Prostate gland (tissue), 2 donors: ENCODE measurements around the gene INSR. TPM values are rescaled to one million over a fixed set of nuclear protein-coding genes. Genes with fewer than 3 reads are reported as not detected.

Experiments
- DNase-seq: peaks from one replicate; pipeline ENCODE4 v3.0.0-alpha.2; 2019; ENCODE audit warnings: low spot score
- H3K27ac ChIP-seq, 2 donors: fragments of 200-600 bp; sonication (generic); 2 replicates each; pipeline ENCODE4 v1.5.1; 2017 to 2019
- H3K27me3 ChIP-seq: fragments of 200-600 bp; sonication (generic); replicated peaks from 2 replicates; pipeline ENCODE4 v1.5.1; 2019; ENCODE audit not compliant: insufficient read depth
- H3K36me3 ChIP-seq, 2 donors: fragments of 200-600 bp; sonication (generic); 1 replicate in 1 of 2; 2 replicates in 1 of 2; pipeline versions ENCODE4 v1.5.1 to v1.8.1; 2017 to 2019
- H3K4me1 ChIP-seq: fragments of 200-600 bp; sonication (generic); replicated peaks from 2 replicates; pipeline ENCODE4 v1.5.1; 2019
- H3K4me3 ChIP-seq, 2 donors: fragments of 200-600 bp; sonication (generic); 2 replicates each; pipeline ENCODE4 v1.5.1; 2017 to 2019
- H3K9me3 ChIP-seq: fragments of 200-600 bp; sonication (generic); 2 replicates; pipeline ENCODE4 v1.5.1; 2017
- CTCF ChIP-seq, 4 experiments: fragments of 200-600 bp in 2 of 4; fragments of 450-650 bp in 2 of 4; sonication (generic) in 2 of 4; IDR thresholded peaks; 1 replicate in 3 of 4; 2 replicates in 1 of 4; pipeline ENCODE4 v1.5.1; 2016 to 2019; ENCODE audit warnings: antibody characterized with exemption in 4 of 4, mild to moderate bottlenecking in 2 of 4, moderate library complexity in 2 of 4
- POLR2A ChIP-seq: fragments of 450-650 bp; IDR thresholded peaks from one replicate; pipeline ENCODE4 v1.6.1; 2016; ENCODE audit warnings: antibody characterized with exemption, mild to moderate bottlenecking
- POLR2AphosphoS5 ChIP-seq: sonication (generic); formaldehyde crosslinking; IDR thresholded peaks from one replicate; pipeline ENCODE4 v1.6.1; 2017; ENCODE audit warnings: antibody characterized with exemption
- WGBS: methylation state at CpG from one replicate; pipeline ENCODE4 v1.1.5; 2018; 5-methylcytosine and 5-hydroxymethylcytosine counted together
- intact Hi-C: fragments of 100-400 bp; cut with DNase I; formaldehyde crosslinking; loops from one replicate; pipeline ENCODE4 v1.14.2; 2022
- total RNA-seq, 2 donors: library from RNA; depleted of rRNA; stranded (reverse); fragments of >200 nt; gene quantifications; one replicate each; pipeline ENCODE4 v1.1.0, GENCODE V29; 2016

The INSR gene
- total RNA-seq, 2 donors from 2014 or later = 51.2 to 124 TPM

DNA sequence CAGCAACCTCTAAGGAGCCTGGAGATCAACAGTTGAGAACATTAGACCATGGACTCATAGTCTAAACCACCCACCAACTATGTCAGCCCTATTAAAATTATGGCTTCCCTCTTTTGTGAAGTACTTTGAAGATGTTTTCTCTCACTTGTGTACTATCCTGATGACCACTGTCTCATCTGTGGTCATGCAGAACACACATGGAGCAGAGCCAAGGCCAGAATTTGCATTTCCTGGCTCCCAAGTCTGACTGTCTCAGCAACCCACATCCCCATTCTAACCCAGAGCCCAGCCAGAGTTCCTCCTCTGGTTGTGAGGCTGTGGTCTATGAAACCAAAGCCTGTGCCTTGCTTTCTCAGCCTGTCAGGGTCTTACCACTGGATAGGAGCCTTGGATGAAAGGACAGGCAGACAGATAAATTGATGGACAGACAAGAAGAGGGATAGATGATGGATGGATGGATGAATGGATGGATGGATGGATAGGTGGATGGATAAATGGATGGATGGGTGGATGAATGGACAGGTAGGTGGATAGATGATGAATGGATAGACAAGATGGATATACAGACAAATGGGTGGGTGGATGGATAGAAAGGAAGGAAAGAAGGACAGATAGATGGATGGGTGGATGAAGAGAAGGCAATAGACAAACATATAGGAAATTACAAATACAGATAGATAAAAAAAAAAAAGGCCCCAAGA is 189.3 kb downstream of the INSR start:
- Histone ChIP-seq H3K27me3 (no peaks in the 10 kb centered on the region), H3K4me3 (no peak overlapping the region), H3K4me1 (no peaks in the 10 kb centered on the region), H3K27ac (no peak overlapping the region), H3K36me3 (no peaks in the 10 kb centered on the region), H3K9me3 (no peaks in the 10 kb centered on the region)
- DNase-seq = no peak
- no peak for TF ChIP-seq POLR2A
- no peak for TF ChIP-seq CTCF (IDR thresholded peaks at IDR 0.05)
- TF ChIP-seq POLR2AphosphoS5 = no peak
- intact Hi-C loops = no loop called here

DNA sequence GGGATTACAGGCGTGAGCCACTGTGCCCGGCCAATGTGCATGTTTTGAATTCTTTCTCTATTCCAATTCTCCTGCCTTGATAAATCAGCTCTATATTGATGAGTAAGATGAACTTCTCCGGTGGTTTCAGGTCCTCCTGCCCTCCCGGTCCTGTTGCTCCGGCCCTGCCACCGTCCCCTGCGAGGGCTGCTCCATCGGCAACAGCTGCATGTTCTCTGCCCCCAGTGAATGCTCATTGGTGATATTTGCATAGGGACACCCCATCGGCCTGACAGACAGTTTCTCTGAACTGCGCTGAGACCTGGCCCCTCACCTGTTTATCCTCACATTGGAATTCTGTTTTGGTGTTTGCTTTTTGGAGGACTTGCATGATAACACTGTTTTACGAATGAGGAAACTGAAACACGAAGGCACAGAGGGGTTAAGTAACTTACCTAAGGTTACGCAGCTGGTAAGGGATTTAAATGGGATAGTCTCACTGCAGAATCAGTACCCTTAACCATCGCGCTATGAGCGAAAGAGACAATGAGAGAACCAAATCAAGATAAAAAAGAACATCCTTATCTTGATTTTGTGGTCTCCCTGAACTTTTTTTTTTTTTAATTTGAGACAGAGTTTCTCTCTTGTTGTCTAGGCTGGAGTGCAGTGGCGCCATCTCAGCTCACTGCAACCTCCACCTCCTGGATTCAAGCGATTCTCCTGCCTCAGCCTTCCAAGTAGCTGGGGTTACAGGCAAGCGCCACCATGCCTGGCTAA is 192.5 kb downstream of the INSR start:
- Histone ChIP-seq H3K36me3 (no peaks in the 10 kb centered on the region), H3K9me3 (no peaks in the 10 kb centered on the region), H3K4me3 (no peak overlapping the region), H3K27ac (no peak overlapping the region), H3K4me1 (no peaks in the 10 kb centered on the region), H3K27me3 (no peaks in the 10 kb centered on the region)
- TF ChIP-seq POLR2AphosphoS5 = no peak
- no peak for TF ChIP-seq CTCF (IDR thresholded peaks at IDR 0.05)
- TF ChIP-seq POLR2A = no peak
- WGBS = 53% methylated on average over 19 of the region's 19 CpGs
- DNase-seq = no peak
- intact Hi-C loops = no loop called here

DNA sequence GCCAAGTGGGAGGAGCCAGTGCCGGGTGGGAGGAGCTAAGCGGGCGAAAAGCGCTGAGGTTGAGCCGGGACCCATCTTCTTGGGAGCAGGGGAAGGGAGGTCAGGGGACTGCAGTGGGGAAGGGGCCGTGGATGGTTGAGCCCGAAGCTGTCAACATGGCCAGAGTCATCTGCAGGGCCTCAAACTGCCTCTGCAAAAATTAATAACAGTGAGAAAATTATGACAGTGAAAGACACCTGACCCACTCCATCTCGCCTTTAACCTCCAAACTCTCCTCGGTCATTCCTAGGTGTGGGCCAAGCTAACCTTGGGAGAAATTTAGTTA is 194.7 kb downstream of the INSR start:
- peak overlapping the region; percentile 45 to 54 for H3K4me3 ChIP-seq
- no peaks in the 10 kb centered on the region for H3K9me3 ChIP-seq
- H3K4me1 ChIP-seq = no peaks in the 10 kb centered on the region
- 14% methylated on average over 9 of the region's 9 CpGs for WGBS
- no peak for TF ChIP-seq POLR2AphosphoS5
- no peak for TF ChIP-seq CTCF (IDR thresholded peaks at IDR 0.05)
- no peak for TF ChIP-seq POLR2A
- DNase-seq = no peak
- H3K36me3 ChIP-seq = no peaks in the 10 kb centered on the region
- H3K27me3 ChIP-seq = no peaks in the 10 kb centered on the region
- peak overlapping the region; percentile 85 to 91 for H3K27ac ChIP-seq
- intact Hi-C loops = loop anchor here (2.0 to 10.0 kb wide), 2 partner anchors 241 to 535 kb away; partner anchors contain the start of genes PCP2 and STXBP2

DNA sequence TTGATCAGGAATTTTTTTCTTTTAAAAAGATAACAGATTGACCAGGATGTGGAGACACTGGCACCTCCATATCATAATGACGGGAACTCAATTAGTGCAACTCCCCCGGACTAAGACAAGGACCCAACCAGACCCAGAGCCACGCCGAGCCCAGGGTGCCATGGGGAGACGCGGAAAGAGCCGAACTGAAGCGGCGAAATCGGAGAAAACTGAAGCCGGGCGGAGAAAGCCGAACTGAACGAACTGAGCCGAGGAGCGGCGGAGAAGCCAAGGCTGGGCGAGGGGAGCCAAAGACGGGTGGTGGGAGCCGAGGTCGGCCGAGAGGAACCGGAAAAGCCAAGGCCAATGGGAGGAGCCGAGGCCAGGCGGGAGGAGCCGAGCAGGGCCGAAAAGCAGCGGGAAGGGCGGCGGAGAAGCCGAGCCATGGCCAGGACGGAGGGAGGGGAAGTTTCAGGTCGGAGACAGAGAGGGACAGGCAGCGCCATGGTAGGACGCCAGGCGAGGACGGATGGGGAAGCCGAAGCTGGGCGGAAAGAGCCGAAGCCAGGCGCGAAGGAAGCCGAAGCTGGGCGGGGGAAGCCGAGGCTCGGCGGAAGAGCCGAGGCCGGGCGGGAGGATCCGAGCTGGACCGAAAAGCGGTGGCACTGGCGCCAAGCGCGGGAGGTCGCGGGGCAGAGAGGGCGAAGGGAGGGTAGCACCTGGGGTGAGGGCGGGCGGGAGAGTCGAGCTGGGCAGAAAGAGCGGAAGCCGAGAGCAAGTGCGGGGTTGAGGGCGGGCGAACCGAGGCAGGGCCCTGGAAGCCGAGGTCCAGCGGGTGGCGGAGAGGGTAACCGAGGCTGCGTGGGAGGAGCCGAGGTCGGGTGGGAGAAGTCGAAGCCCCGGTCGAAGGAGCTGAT is 195.3 kb downstream of the INSR start:
- TF ChIP-seq CTCF (IDR thresholded peaks at IDR 0.05) (no peak), POLR2AphosphoS5 (peak; percentile 85), POLR2A (peak; percentile 31)
- Histone ChIP-seq H3K4me3 (peak overlapping the region; percentile 45 to 54), H3K36me3 (no peaks in the 10 kb centered on the region), H3K27ac (peak overlapping the region; percentile 85 to 91), H3K27me3 (no peaks in the 10 kb centered on the region), H3K9me3 (no peaks in the 10 kb centered on the region), H3K4me1 (no peaks in the 10 kb centered on the region)
- intact Hi-C loops = loop anchor here (2.0 to 10.0 kb wide), 2 partner anchors 242 to 536 kb away; partner anchors contain the start of genes PCP2 and STXBP2
- DNase-seq = peak; percentile 87
- WGBS = under 1% methylated on average over 78 of the region's 78 CpGs
